HepG2 (cell line): ENCODE measurements around the gene MICA. TPM values are rescaled to one million over a fixed set of nuclear protein-coding genes. Genes with fewer than 3 reads are reported as not detected.
"Not testable (repeated sequence)": the region's sequence is repeated elsewhere in the genome, so short reads cannot be mapped to it uniquely, and the experiment has no call there.

Experiments used
- ATAC-seq: fragments of 200-7000 bp; cut with Tn5 transposase; 3 replicates; pipeline ENCODE4 v1.9.1; 2020; ENCODE audit warnings: mild to moderate bottlenecking, moderate library complexity
- BruUV-seq: library from RNA; stranded (reverse); fragments of 400-500 nt; replicated peaks from 2 replicates; lab custom pipeline; 2021; lab: Mats Ljungman, UMichigan
- CTCF ChIA-PET: fragments of 300-600 bp; formaldehyde crosslinking; extraction: SDS; loops from one replicate; lab custom pipeline; 2021; ENCODE audit warnings: low total read pairs, inconsistent platforms, low intra/inter-chr PET ratio; lab: Yijun Ruan, JAX
- POLR2A ChIA-PET: fragments of 350-600 bp; sonication (Branson Sonifier 250); formaldehyde crosslinking; loops from one replicate; lab custom pipeline; 2020; ENCODE audit warnings: antibody characterized with exemption, inconsistent platforms; lab: Yijun Ruan, JAX
- DNase-seq: peaks from one replicate; pipeline ENCODE4 v3.0.0-alpha.2; 2015; ENCODE audit warnings: low spot score
- FAIRE-seq: peaks from 3 replicates; lab custom pipeline; 2011; peaks lifted over from hg19 to GRCh38; lab: Jason Lieb, UNC
- H2AFZ ChIP-seq: one replicate; pipeline ENCODE4 v1.6.1; 2011; ENCODE audit warnings: low read length, inconsistent platforms
- H3K27ac ChIP-seq: fragments of 300-600 bp; 3 replicates; pipeline ENCODE4 v1.8.0; 2011; ENCODE audit warnings: mixed run types, mild to moderate bottlenecking, mixed read lengths, low read length, inconsistent platforms; ENCODE audit not compliant: insufficient read depth; ENCODE audit errors: extremely low read length
- H3K27me3 ChIP-seq, 2 experiments: fragments of 200-600 bp in 1 of 2; 2 replicates in 1 of 2; 3 replicates in 1 of 2; pipeline versions ENCODE4 v1.6.0 to v1.8.0; 2011; ENCODE audit warnings: low read length in 2 of 2, mild to moderate bottlenecking in 2 of 2, moderate library complexity in 2 of 2, inconsistent platforms in 1 of 2; ENCODE audit not compliant: insufficient read depth in 2 of 2, control insufficient read depth in 1 of 2
- H3K36me3 ChIP-seq, 2 experiments: fragments of 200-600 bp in 1 of 2; replicated peaks in 1 of 2; 2 replicates in 1 of 2; 3 replicates in 1 of 2; pipeline versions ENCODE4 v1.5.1 to v1.8.0; 2011; ENCODE audit warnings: low read length in 2 of 2, inconsistent platforms in 1 of 2; ENCODE audit not compliant: insufficient read depth in 2 of 2, control insufficient read depth in 1 of 2
- H3K4me1 ChIP-seq: 2 replicates; pipeline ENCODE4 v1.5.1; 2012; ENCODE audit warnings: low read length, inconsistent platforms; ENCODE audit not compliant: insufficient read depth
- H3K4me2 ChIP-seq: 2 replicates; pipeline ENCODE4 v1.6.0; 2011; ENCODE audit warnings: low read depth, low read length, inconsistent platforms
- H3K4me3 ChIP-seq, 3 experiments: fragments of 200-600 bp in 1 of 3; sonication (generic), shearing (Covaris generic) in 1 of 3; replicated peaks in 1 of 3; 2 replicates each; pipeline ENCODE4 v1.5.1; 2011 to 2016; ENCODE audit warnings: low read length in 3 of 3, inconsistent platforms in 2 of 3, low read depth in 2 of 3, mild to moderate bottlenecking in 2 of 3, control low read depth in 1 of 3, mixed read lengths in 1 of 3; ENCODE audit not compliant: insufficient read depth in 1 of 3
- H3K79me2 ChIP-seq: one replicate; pipeline ENCODE4 v1.6.1; 2011; ENCODE audit warnings: low read length, inconsistent platforms; ENCODE audit not compliant: insufficient read depth
- H3K9ac ChIP-seq: 2 replicates; pipeline ENCODE4 v1.6.0; 2011; ENCODE audit warnings: mild to moderate bottlenecking, low read depth, low read length, inconsistent platforms; ENCODE audit not compliant: insufficient read depth
- H3K9me3 ChIP-seq: 2 replicates; pipeline ENCODE4 v1.5.1; 2012; ENCODE audit warnings: mild to moderate bottlenecking, low read length
- H4K20me1 ChIP-seq: 2 replicates; pipeline ENCODE4 v1.6.0; 2011; ENCODE audit warnings: inconsistent platforms, mild to moderate bottlenecking, low read length, moderate library complexity; ENCODE audit not compliant: insufficient read depth
- MTF2 ChIP-seq: sonication (generic); formaldehyde crosslinking; IDR thresholded peaks from 2 replicates; pipeline ENCODE4 v1.5.0; 2020; ENCODE audit warnings: missing genetic modification reagents, borderline replicate concordance
- NFYB ChIP-seq: sonication (generic); formaldehyde crosslinking; IDR thresholded peaks from 2 replicates; pipeline ENCODE4 v1.4.0; 2020; ENCODE audit warnings: missing genetic modification reagents
- PAX8 ChIP-seq: sonication (generic); formaldehyde crosslinking; IDR thresholded peaks from 2 replicates; pipeline ENCODE4 v1.8.0; 2022; ENCODE audit warnings: mild to moderate bottlenecking, missing genetic modification reagents, borderline replicate concordance
- RFX3 ChIP-seq: IDR thresholded peaks from 2 replicates; pipeline ENCODE4 v1.6.1; 2016; ENCODE audit warnings: missing biosample characterization, missing genetic modification reagents
- TCF7L2 ChIP-seq: IDR thresholded peaks from 2 replicates; pipeline ENCODE4 v1.6.1; 2011; ENCODE audit warnings: mild to moderate bottlenecking, low read depth, low read length, moderate library complexity
- TEAD2 ChIP-seq: sonication (generic); formaldehyde crosslinking; IDR thresholded peaks from 2 replicates; pipeline ENCODE4 v1.9.0; 2021; ENCODE audit warnings: missing genetic modification reagents
- TEF ChIP-seq: sonication (generic); formaldehyde crosslinking; IDR thresholded peaks from 2 replicates; pipeline ENCODE4 v1.5.0; 2020; ENCODE audit warnings: missing genetic modification reagents
- ZFP91 ChIP-seq: sonication (generic); formaldehyde crosslinking; IDR thresholded peaks from 2 replicates; pipeline ENCODE4 v1.9.0; 2022; ENCODE audit warnings: missing genetic modification reagents, mild to moderate bottlenecking, borderline replicate concordance
- ZNF275 ChIP-seq: sonication (generic); formaldehyde crosslinking; IDR thresholded peaks from 2 replicates; pipeline ENCODE4 v1.8.0; 2022; ENCODE audit warnings: missing genetic modification reagents, mild to moderate bottlenecking, inconsistent platforms, borderline replicate concordance
- ZNF329 ChIP-seq: sonication (generic); formaldehyde crosslinking; IDR thresholded peaks from 2 replicates; pipeline ENCODE4 v1.9.0; 2021; ENCODE audit warnings: low read depth, mild to moderate bottlenecking, missing genetic modification reagents
- ZNF337 ChIP-seq: sonication (generic); formaldehyde crosslinking; IDR thresholded peaks from 2 replicates; pipeline ENCODE4 v1.5.1; 2020; ENCODE audit warnings: missing genetic modification reagents, low read depth, mild to moderate bottlenecking, borderline replicate concordance
- ZNF44 ChIP-seq: sonication (generic); formaldehyde crosslinking; IDR thresholded peaks from 2 replicates; pipeline ENCODE4 v1.5.1; 2020; ENCODE audit warnings: mild to moderate bottlenecking, missing genetic modification reagents
- ZNF7 ChIP-seq: IDR thresholded peaks from 2 replicates; pipeline ENCODE4 v1.6.1; 2016; ENCODE audit warnings: missing biosample characterization, missing genetic modification reagents
- ZNF850 ChIP-seq: sonication (generic); formaldehyde crosslinking; conservative IDR thresholded peaks from 2 replicates; pipeline ENCODE4 v1.9.0; 2021; ENCODE audit warnings: mild to moderate bottlenecking, missing genetic modification reagents
- WGBS: methylation state at CpG from one replicate; pipeline ENCODE4 v1.1.6; 2017; ENCODE audit warnings: low lambda C conversion rate; 5-methylcytosine and 5-hydroxymethylcytosine counted together
- in situ Hi-C: cut with HindIII; loops from 2 replicates; pipeline ENCODE4 v1.10.0; 2017; ENCODE audit warnings: low pct_unique_long_range_greater_than_20kb; ENCODE audit not compliant: extremely low pct_ligation_motif_present
- intact Hi-C: fragments of 100-400 bp; cut with micrococcal nuclease; formaldehyde crosslinking; loops from one replicate; pipeline ENCODE4 v1.10.0; 2022; ENCODE audit not compliant: unreplicated experiment
- polyA plus RNA-seq, 8 experiments: library from polyadenylated mRNA; depleted of rRNA in 3 of 8; stranded (reverse) in 7 of 8; unstranded in 1 of 8; fragments of >200 nt; fragmentation: Illumina TruSeq in 4 of 8; extraction: Trizol in 4 of 8; gene quantifications; 2 replicates each; pipeline versions ENCODE4 v1.2.1 to v1.2.3, GENCODE V29; 2011 to 2016; ENCODE audit warnings: low read depth in 4 of 8, missing spikeins in 1 of 8, mixed read lengths in 1 of 8; ENCODE audit not compliant: insufficient read depth in 1 of 8
- total RNA-seq, 5 experiments: library from RNA; depleted of rRNA; stranded (reverse); fragments of >200 nt; fragmentation: Illumina TruSeq; extraction: Trizol; gene quantifications; 2 replicates each; pipeline ENCODE4 v1.2.3, GENCODE V29; 2016; ENCODE audit warnings: low read depth in 1 of 5

Gene MICA
- total and polyA plus RNA-seq, 2 of the 13 experiments (the other 11 are each of a cell fraction or from before 2014, with no cell fraction given), result 21.6 to 38.1 TPM

GRCh38 chr6:31368461-31368860 is 34.9 kb upstream of the MICA start:
- Histone ChIP-seq H3K9me3 (no peaks in the 10 kb centered on the region), H3K4me2 (no peak overlapping the region), H3K27ac (no peak overlapping the region), H3K4me1 (0 out of 2 replicates have a peak, but pooled peaks cover 9% of the 10 kb centered on the region), H4K20me1 (no peaks in the 10 kb centered on the region), H3K4me3 (no peak overlapping the region), H3K9ac (no peak overlapping the region), H2AFZ (no peak overlapping the region), H3K36me3 (no peaks in the 10 kb centered on the region), H3K79me2 (no peaks in the 10 kb centered on the region), H3K27me3 (peaks cover 2 to 17% of the 10 kb centered on the region in 2 experiments; a peak in 4 of 5 replicates)
- POLR2A ChIA-PET, result no interaction called here
- DNase-seq (no peak), ATAC-seq (no peak), FAIRE-seq (no peak)
- in situ Hi-C loops, result loop anchor here (5.0 to 25.0 kb wide), 3 partner anchors 176 to 1481 kb away; partner anchors contain the start of gene PSORS1C2
- CTCF ChIA-PET, result interaction anchor here (5.7 kb wide), 1 partner anchor 171 kb away, joined by 67 read pairs; no protein-coding TSS in a partner anchor
- no peak for TF ChIP-seq ZNF337 (CRISPR knock-in tag)
- TF ChIP-seq PAX8 (CRISPR knock-in tag), result no peak
- TF ChIP-seq ZNF329, result no peak
- TF ChIP-seq ZNF275 (CRISPR knock-in tag), result no peak
- no peak for TF ChIP-seq TEF
- no peak for TF ChIP-seq NFYB
- no peak for TF ChIP-seq ZNF7
- no peak for TF ChIP-seq ZNF850 (CRISPR knock-in tag)
- no peak for TF ChIP-seq TEAD2 (CRISPR knock-in tag)
- no peak for TF ChIP-seq ZFP91 (CRISPR knock-in tag)
- TF ChIP-seq TCF7L2, result no peak
- no peak for TF ChIP-seq ZNF44
- no peak for TF ChIP-seq MTF2 (CRISPR knock-in tag)
- TF ChIP-seq RFX3 (CRISPR knock-in tag), result no peak
- WGBS, result 17% methylated on average over 2 of the region's 2 CpGs
- BruUV-seq, result no TSS peak
- intact Hi-C loops, result no loop called here

- CTCF ChIA-PET, DNase-seq, H3K9me3 ChIP-seq, H3K4me2 ChIP-seq, H4K20me1 ChIP-seq, H3K79me2 ChIP-seq, ATAC-seq, H3K27me3 ChIP-seq, H2AFZ ChIP-seq, intact Hi-C loops, FAIRE-seq, H3K9ac ChIP-seq, BruUV-seq, H3K36me3 ChIP-seq, H3K4me3 ChIP-seq, POLR2A ChIA-PET, H3K27ac ChIP-seq: not testable (repeated sequence)
- in situ Hi-C loops, result loop anchor here (25.0 kb wide), 1 partner anchor 1487 kb away; no protein-coding TSS in a partner anchor
- 0% methylated on average over 2 of the region's 8 CpGs for WGBS
- peaks cover 14% of the 10 kb centered on the region for H3K4me1 ChIP-seq
These were observed 29.3 kb upstream of the MICA start for GRCh38 chr6:31374118-31374517.
